CD4-positive, alpha-beta T cell treated with Interleukin-12 subunit alpha and Interleukin-12 subunit beta, for 1 hour (primary cell): Measurements from ENCODE around the gene CRTC1.
"Not testable (repeated sequence)": the region's sequence is repeated elsewhere in the genome, so short reads cannot be mapped to it uniquely, and the experiment has no call there.

Source experiments
- DNase-seq: peaks from one replicate; pipeline ENCODE4 v3.0.0-alpha.2; 2020

CRTC1 gene

GRCh38 chr19:18789883-18790565 lies 106.5 kb downstream of the CRTC1 start:
- DNase-seq: peak; percentile 34

- no peak for DNase-seq
Observed at GRCh38 chr19:18790566-18791314, 107.3 kb downstream of the CRTC1 start, which contains the start of gene COMP. COMP (minus strand) TSS chr19:18791305; CDS start chr19:18791269, 36 bp downstream.

GRCh38 chr19:18791315-18791678 lies 107.8 kb downstream of the CRTC1 start:
- DNase-seq: no peak

GRCh38 chr19:18792661-18793060 lies 109.2 kb downstream of the CRTC1 start:
- no peak for DNase-seq

- DNase-seq: no peak
Observed at GRCh38 chr19:18793144-18794028, 109.9 kb downstream of the CRTC1 start.

GRCh38 chr19:18794029-18794313 lies 110.5 kb downstream of the CRTC1 start:
- DNase-seq: no peak

GRCh38 chr19:18794692-18795091 lies 111.2 kb downstream of the CRTC1 start:
- no peak for DNase-seq

GRCh38 chr19:18795540-18795939 lies 112.1 kb downstream of the CRTC1 start:
- DNase-seq: no peak

GRCh38 chr19:18796239-18796638 lies 112.8 kb downstream of the CRTC1 start:
- DNase-seq: no peak

GRCh38 chr19:18798384-18799352 lies 115.2 kb downstream of the CRTC1 start:
- DNase-seq: no peak

- DNase-seq: no peak
Observed at GRCh38 chr19:18799389-18799970, 116.0 kb downstream of the CRTC1 start.

GRCh38 chr19:18800079-18800478 lies 116.6 kb downstream of the CRTC1 start:
- DNase-seq: no peak

GRCh38 chr19:18800636-18801035 lies 117.2 kb downstream of the CRTC1 start:
- DNase-seq: no peak

- no peak for DNase-seq
Observed at GRCh38 chr19:18802354-18802753, 118.9 kb downstream of the CRTC1 start.

- DNase-seq: no peak
Observed at GRCh38 chr19:18803550-18804138, 120.2 kb downstream of the CRTC1 start.

GRCh38 chr19:18804139-18804601 lies 120.7 kb downstream of the CRTC1 start:
- no peak for DNase-seq

GRCh38 chr19:18804643-18805042 lies 121.2 kb downstream of the CRTC1 start:
- no peak for DNase-seq

- DNase-seq: no peak
Observed at GRCh38 chr19:18807861-18808331, 124.4 kb downstream of the CRTC1 start.

- DNase-seq: no peak
Observed at GRCh38 chr19:18809149-18809868, 125.8 kb downstream of the CRTC1 start.

- not testable (repeated sequence) for DNase-seq
Observed at GRCh38 chr19:18811638-18812037, 128.2 kb downstream of the CRTC1 start.

GRCh38 chr19:18814063-18814462 lies 130.6 kb downstream of the CRTC1 start:
- DNase-seq: no peak
